Measurements from ENCODE around the gene EHBP1L1. TPM values are rescaled to one million over a fixed set of nuclear protein-coding genes. Genes with fewer than 3 reads are reported as not detected.

The EHBP1L1 gene
- total RNA-seq, 1 experiment from 2014 or later, result 19.6 TPM

GRCh38 chr11:65639623-65640482 lies 64.0 kb downstream of the EHBP1L1 start:
- Histone ChIP-seq H3K4me3 (ENCODE audit: low read depth, low read length) (no peak overlapping the region), H3K4me1 (no peaks in the 10 kb centered on the region; the same call in 1 of the 2 replicates), H3K9me3 (no peaks in the 10 kb centered on the region), H3K27me3 (replicated peaks; ENCODE audit: control insufficient read depth, insufficient read depth, low read length) (no peaks in the 10 kb centered on the region), H3K36me3 (ENCODE audit: control insufficient read depth, insufficient read depth, low read length) (peaks cover 5% of the 10 kb centered on the region)
- intact Hi-C loops (cut with micrococcal nuclease; ENCODE audit: unreplicated experiment), result no loop called here
- Mint-ChIP-seq H3K27me3 (ENCODE audit: insufficient read depth, unreplicated experiment) (no peaks in the 10 kb centered on the region), H3K36me3 (ENCODE audit: insufficient read depth, unreplicated experiment) (peaks cover 40% of the 10 kb centered on the region), H3K4me1 (ENCODE audit: low read depth, unreplicated experiment) (peaks cover 20% of the 10 kb centered on the region), H3K27ac (ENCODE audit: unreplicated experiment) (no peak overlapping the region), H3K4me3 (ENCODE audit: unreplicated experiment) (no peak overlapping the region), H3K9me3 (ENCODE audit: unreplicated experiment) (no peaks in the 10 kb centered on the region)
- ChIA-PET POLR2A (no interaction called here), CTCF (interaction anchor here (0.6 kb wide), 1 partner anchor 301 kb away, joined by 3 read pairs; no protein-coding TSS in a partner anchor)
- DNase-seq, result no peak
- TF ChIP-seq CTCF (IDR thresholded peaks at IDR 0.05; ENCODE audit: insufficient read depth in 1 of 2, low read depth in 1 of 2, low read length in 1 of 2, severe bottlenecking in 1 of 2, unreplicated experiment in 1 of 2), result no peak
- no TSS peak for BruUV-seq (replicated peaks)

DNA sequence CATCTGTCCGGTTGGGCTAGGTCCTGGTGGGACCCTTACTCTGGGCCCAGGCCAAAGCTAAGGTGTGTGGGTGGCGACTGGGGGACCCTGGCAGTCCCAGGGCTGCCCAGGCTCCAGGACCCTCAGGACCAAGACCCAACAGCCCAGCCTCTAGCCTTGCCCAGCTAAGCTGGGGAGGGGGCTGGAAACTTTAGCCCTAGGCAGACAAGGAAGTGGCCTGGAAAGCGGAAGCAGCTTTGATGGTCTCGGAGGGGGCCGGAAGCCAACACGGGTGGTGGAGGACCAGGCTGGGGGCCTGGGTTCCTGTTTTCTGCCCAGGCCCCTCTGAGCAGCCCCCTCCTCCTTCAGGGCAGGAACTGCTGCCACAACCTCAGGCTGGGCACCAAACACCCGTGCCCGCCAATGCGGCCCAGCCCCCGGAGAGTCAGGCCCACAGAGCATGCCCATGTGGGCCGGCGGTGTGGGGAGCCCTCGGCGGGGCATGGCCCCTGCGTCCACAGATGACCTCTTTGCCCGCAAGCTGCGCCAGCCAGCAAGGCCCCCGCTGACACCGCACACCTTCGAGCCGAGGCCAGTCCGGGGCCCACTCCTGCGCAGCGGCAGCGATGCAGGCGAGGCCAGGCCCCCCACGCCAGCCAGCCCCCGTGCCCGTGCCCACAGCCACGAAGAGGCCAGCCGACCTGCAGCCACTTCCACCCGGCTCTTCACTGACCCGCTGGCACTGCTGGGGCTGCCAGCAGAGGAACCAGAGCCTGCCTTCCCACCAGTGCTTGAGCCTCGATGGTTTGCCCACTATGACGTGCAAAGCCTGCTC lies 64.8 kb downstream of the EHBP1L1 start:
- ChIA-PET POLR2A (no interaction called here), CTCF (no interaction called here)
- TF ChIP-seq CTCF (IDR thresholded peaks at IDR 0.05; ENCODE audit: insufficient read depth in 1 of 2, low read depth in 1 of 2, low read length in 1 of 2, severe bottlenecking in 1 of 2, unreplicated experiment in 1 of 2), result no peak
- no peaks in the 10 kb centered on the region for H3K27me3 ChIP-seq (replicated peaks; ENCODE audit: control insufficient read depth, insufficient read depth, low read length)
- no peaks in the 10 kb centered on the region for H3K9me3 Mint-ChIP-seq (ENCODE audit: unreplicated experiment)
- DNase-seq, result no peak
- H3K4me1 Mint-ChIP-seq (ENCODE audit: low read depth, unreplicated experiment), result peaks cover 20% of the 10 kb centered on the region
- peaks cover 2% of the 10 kb centered on the region for H3K36me3 ChIP-seq (ENCODE audit: control insufficient read depth, insufficient read depth, low read length)
- intact Hi-C loops (cut with micrococcal nuclease; ENCODE audit: unreplicated experiment), result no loop called here
- H3K4me3 Mint-ChIP-seq (ENCODE audit: unreplicated experiment), result no peak overlapping the region
- no peaks in the 10 kb centered on the region for H3K9me3 ChIP-seq
- no TSS peak for BruUV-seq (replicated peaks)
- peaks cover 37% of the 10 kb centered on the region for H3K36me3 Mint-ChIP-seq (ENCODE audit: insufficient read depth, unreplicated experiment)
- H3K27me3 Mint-ChIP-seq (ENCODE audit: insufficient read depth, unreplicated experiment), result no peaks in the 10 kb centered on the region
- H3K27ac Mint-ChIP-seq (ENCODE audit: unreplicated experiment), result no peak overlapping the region
- H3K4me1 ChIP-seq, result peaks cover 5% of the 10 kb centered on the region
- H3K4me3 ChIP-seq (ENCODE audit: low read depth, low read length), result no peak overlapping the region

DNA sequence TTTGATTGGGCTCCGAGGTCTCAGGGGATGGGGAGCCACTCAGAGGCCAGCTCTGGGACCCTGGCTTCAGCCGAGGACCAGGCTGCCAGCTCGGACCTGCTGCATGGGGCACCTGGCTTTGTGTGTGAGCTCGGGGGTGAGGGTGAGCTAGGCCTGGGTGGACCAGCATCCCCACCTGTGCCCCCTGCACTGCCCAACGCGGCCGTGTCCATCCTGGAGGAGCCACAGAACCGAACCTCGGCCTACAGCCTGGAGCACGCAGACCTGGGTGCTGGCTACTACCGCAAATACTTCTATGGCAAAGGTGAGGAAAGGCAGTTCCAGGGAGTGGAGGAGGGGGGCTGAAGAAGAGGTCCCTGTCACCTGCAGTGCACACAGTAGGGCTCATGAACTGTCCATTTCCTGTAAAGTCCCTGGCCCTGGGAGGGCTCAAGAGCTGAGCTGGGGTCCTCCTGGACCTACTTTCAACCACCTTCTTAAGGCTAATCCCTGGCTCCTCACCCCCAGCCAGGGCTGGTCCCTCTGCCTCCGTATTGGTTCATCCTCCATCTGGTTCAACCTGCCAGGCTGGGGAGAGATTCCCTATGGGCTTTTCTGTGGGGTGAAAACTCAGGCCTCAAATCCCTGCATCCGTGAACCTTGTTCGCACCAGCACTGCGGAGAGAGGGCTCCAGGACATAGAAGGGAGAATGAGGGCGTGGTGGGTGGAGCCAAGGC lies 65.6 kb downstream of the EHBP1L1 start:
- CTCF ChIA-PET, result no interaction called here
- H3K4me1 Mint-ChIP-seq (ENCODE audit: low read depth, unreplicated experiment), result peaks cover 20% of the 10 kb centered on the region
- no peak overlapping the region for H3K27ac Mint-ChIP-seq (ENCODE audit: unreplicated experiment)
- H3K4me1 ChIP-seq, result peaks cover 11% of the 10 kb centered on the region
- intact Hi-C loops (cut with micrococcal nuclease; ENCODE audit: unreplicated experiment), result no loop called here
- POLR2A ChIA-PET, result no interaction called here
- BruUV-seq (replicated peaks), result no TSS peak
- no peak for TF ChIP-seq CTCF (IDR thresholded peaks at IDR 0.05; ENCODE audit: insufficient read depth in 1 of 2, low read depth in 1 of 2, low read length in 1 of 2, severe bottlenecking in 1 of 2, unreplicated experiment in 1 of 2)
- no peak overlapping the region for H3K4me3 ChIP-seq (ENCODE audit: low read depth, low read length)
- H3K9me3 ChIP-seq, result no peaks in the 10 kb centered on the region
- H3K9me3 Mint-ChIP-seq (ENCODE audit: unreplicated experiment), result no peaks in the 10 kb centered on the region
- peaks cover 37% of the 10 kb centered on the region for H3K36me3 Mint-ChIP-seq (ENCODE audit: insufficient read depth, unreplicated experiment)
- H3K36me3 ChIP-seq (ENCODE audit: control insufficient read depth, insufficient read depth, low read length), result no peaks in the 10 kb centered on the region
- no peaks in the 10 kb centered on the region for H3K27me3 Mint-ChIP-seq (ENCODE audit: insufficient read depth, unreplicated experiment)
- H3K27me3 ChIP-seq (replicated peaks; ENCODE audit: control insufficient read depth, insufficient read depth, low read length), result no peaks in the 10 kb centered on the region
- H3K4me3 Mint-ChIP-seq (ENCODE audit: unreplicated experiment), result no peak overlapping the region
- DNase-seq, result no peak
